SK-N-SH (cell line): ENCODE results near the gene SLC8A1. TPM values are rescaled to one million over a fixed set of nuclear protein-coding genes. Genes with fewer than 3 reads are reported as not detected.

ENCODE experiments used
- CTCF ChIA-PET: fragments of 300-600, 350-600 bp; formaldehyde crosslinking; extraction: SDS; loops from one replicate; lab custom pipeline; 2021; lab: Yijun Ruan, JAX
- POLR2A ChIA-PET: fragments of 350-600 bp; sonication (Branson Sonifier 250); formaldehyde crosslinking; extraction: SDS; loops from one replicate; lab custom pipeline; 2020; ENCODE audit warnings: antibody characterized with exemption, inconsistent platforms; lab: Yijun Ruan, JAX
- DNase-seq: peaks from one replicate; pipeline ENCODE4 v3.0.0; 2012
- H2AFZ ChIP-seq: fragments of 200-600 bp; sonication (generic); 2 replicates; pipeline ENCODE4 v1.8.1; 2016; ENCODE audit warnings: antibody characterized with exemption, mild to moderate bottlenecking, low read depth
- H3F3A ChIP-seq: fragments of 200-600 bp; sonication (generic); replicated peaks from 2 replicates; pipeline ENCODE3; 2016; ENCODE audit warnings: antibody characterized with exemption, mild to moderate bottlenecking; ENCODE audit not compliant: insufficient read depth
- H3K27ac ChIP-seq, 2 experiments: fragments of 200-500 bp in 1 of 2; fragments of 200-600 bp in 1 of 2; sonication (Bioruptor generic) in 1 of 2; sonication (generic), shearing (Covaris generic) in 1 of 2; 2 replicates each; pipeline versions ENCODE4 v1.5.1 to v1.6.1; 2014 to 2016; ENCODE audit warnings: low read depth in 2 of 2, inconsistent platforms in 1 of 2, low read length in 1 of 2, mild to moderate bottlenecking in 1 of 2, mixed read lengths in 1 of 2
- H3K27me3 ChIP-seq: fragments of 200-600 bp; sonication (generic), shearing (Covaris generic); 2 replicates; pipeline ENCODE4 v1.6.1; 2016; ENCODE audit warnings: mixed run types; ENCODE audit not compliant: insufficient read depth
- H3K36me3 ChIP-seq, 2 experiments: fragments of 200-500 bp in 1 of 2; fragments of 200-600 bp in 1 of 2; sonication (Bioruptor generic) in 1 of 2; sonication (generic) in 1 of 2; replicated peaks in 1 of 2; 2 replicates each; pipeline versions ENCODE3 to v1.5.1; 2014 to 2016; ENCODE audit warnings: low read length in 1 of 2, mild to moderate bottlenecking in 1 of 2; ENCODE audit not compliant: insufficient read depth in 2 of 2, control insufficient read depth in 1 of 2
- H3K4me1 ChIP-seq, 2 experiments: fragments of 200-500 bp in 1 of 2; fragments of 200-600 bp in 1 of 2; sonication (Bioruptor generic) in 1 of 2; sonication (generic), shearing (Covaris generic) in 1 of 2; 2 replicates each; pipeline versions ENCODE4 v1.5.1 to v1.6.1; 2014 to 2016; ENCODE audit warnings: low read depth in 1 of 2, low read length in 1 of 2, mixed run types in 1 of 2; ENCODE audit not compliant: insufficient read depth in 2 of 2, control insufficient read depth in 1 of 2
- H3K4me2 ChIP-seq: fragments of 200-600 bp; sonication (generic), shearing (Covaris generic); 2 replicates; pipeline ENCODE4 v1.6.1; 2017; ENCODE audit warnings: mixed run types
- H3K4me3 ChIP-seq, 2 experiments: fragments of 200-500 bp in 1 of 2; fragments of 200-600 bp in 1 of 2; sonication (Bioruptor generic) in 1 of 2; sonication (generic), shearing (Covaris generic) in 1 of 2; 2 replicates each; pipeline versions ENCODE4 v1.5.1 to v1.8.1; 2014 to 2016; ENCODE audit warnings: low read depth in 2 of 2, inconsistent platforms in 1 of 2, low read length in 1 of 2, mild to moderate bottlenecking in 1 of 2, mixed read lengths in 1 of 2, moderate library complexity in 1 of 2
- H3K79me2 ChIP-seq: fragments of 200-600 bp; sonication (generic); 2 replicates; pipeline ENCODE4 v1.8.1; 2017; ENCODE audit warnings: mild to moderate bottlenecking; ENCODE audit not compliant: insufficient read depth
- H3K9ac ChIP-seq: fragments of 200-600 bp; sonication (generic); 2 replicates; pipeline ENCODE4 v1.6.1; 2017; ENCODE audit warnings: mixed run types
- H3K9me2 ChIP-seq: fragments of 200-600 bp; sonication (generic); 2 replicates; pipeline ENCODE4 v1.6.1; 2017; ENCODE audit warnings: mixed run types
- H3K9me3 ChIP-seq: fragments of 200-600 bp; sonication (generic); 2 replicates; pipeline ENCODE4 v1.6.1; 2017; ENCODE audit warnings: mixed run types, mild to moderate bottlenecking, moderate library complexity
- H4K20me1 ChIP-seq: fragments of 200-600 bp; sonication (generic); 2 replicates; pipeline ENCODE4 v1.6.1; 2017; ENCODE audit warnings: mild to moderate bottlenecking, mixed run types; ENCODE audit not compliant: insufficient read depth
- CTCF ChIP-seq: fragments of 200-600 bp; sonication (generic); IDR thresholded peaks from 2 replicates; pipeline ENCODE4 v1.6.1; 2017; ENCODE audit warnings: antibody characterized with exemption, mild to moderate bottlenecking, moderate library complexity
- FOXJ3 ChIP-seq: sonication (generic); formaldehyde crosslinking; IDR thresholded peaks from 2 replicates; pipeline ENCODE4 v1.5.1; 2020; ENCODE audit warnings: mild to moderate bottlenecking, missing genetic modification reagents
- GATA2 ChIP-seq: sonication (generic); formaldehyde crosslinking; IDR thresholded peaks from 2 replicates; pipeline ENCODE4 v1.5.0; 2020; ENCODE audit warnings: mild to moderate bottlenecking, missing genetic modification reagents
- MXI1 ChIP-seq: IDR thresholded peaks from 2 replicates; pipeline ENCODE4 v1.6.1; 2012; ENCODE audit warnings: mild to moderate bottlenecking, low read depth, low read length, improper control_type of control experiment
- NFIC ChIP-seq: IDR thresholded peaks from 2 replicates; pipeline ENCODE4 v1.4.0; 2012; ENCODE audit warnings: borderline replicate concordance
- NRF1 ChIP-seq: IDR thresholded peaks from 2 replicates; pipeline ENCODE4 v1.6.1; 2012; ENCODE audit warnings: low read depth, mild to moderate bottlenecking, low read length
- RCOR1 ChIP-seq: fragments of 150-350 bp; IDR thresholded peaks from 2 replicates; pipeline ENCODE4 v1.6.1; 2017; ENCODE audit warnings: antibody characterized with exemption, low read length
- RFX5 ChIP-seq: IDR thresholded peaks from 2 replicates; pipeline ENCODE4 v1.6.1; 2012; ENCODE audit warnings: mild to moderate bottlenecking, improper control_type of control experiment, low read length
- SIN3A ChIP-seq: IDR thresholded peaks from 2 replicates; pipeline ENCODE4 v1.6.1; 2012; ENCODE audit warnings: low read depth, mild to moderate bottlenecking, low read length, moderate library complexity, borderline replicate concordance
- TCF12 ChIP-seq: IDR thresholded peaks from 2 replicates; pipeline ENCODE4 v1.4.0; 2012
- TEAD4 ChIP-seq: IDR thresholded peaks from 2 replicates; pipeline ENCODE4 v1.4.0; 2012; ENCODE audit warnings: mild to moderate bottlenecking, borderline replicate concordance; ENCODE audit not compliant: insufficient read depth
- WGBS: methylation state at CpG from one replicate; pipeline ENCODE4 v1.1.6; 2017; ENCODE audit warnings: low lambda C conversion rate; 5-methylcytosine and 5-hydroxymethylcytosine counted together
- polyA plus RNA-seq, 3 experiments: library from polyadenylated mRNA; depleted of rRNA; stranded (reverse); fragments of >200 nt; gene quantifications; 2 replicates each; pipeline ENCODE4 v1.2.3, GENCODE V29; 2012
- TF ChIP-seq, protein P1 (sequence below): fragments of 150-350 bp; IDR thresholded peaks from 2 replicates; pipeline ENCODE4 v1.6.1; 2016; ENCODE audit warnings: mild to moderate bottlenecking, low read depth, low read length
- TF ChIP-seq, protein P2 (sequence below): IDR thresholded peaks from 2 replicates; pipeline ENCODE4 v1.4.0; 2012; ENCODE audit warnings: low read depth, borderline replicate concordance
- TF ChIP-seq, protein P3 (sequence below): fragments of 150-350 bp; IDR thresholded peaks from 2 replicates; pipeline ENCODE4 v1.6.1; 2017; ENCODE audit warnings: antibody characterized with exemption, low read length, low read depth, borderline replicate concordance

Gene SLC8A1
- polyA plus RNA-seq, 1 of the 3 experiments (the other 2 are of a cell fraction): 3.2 TPM

DNA sequence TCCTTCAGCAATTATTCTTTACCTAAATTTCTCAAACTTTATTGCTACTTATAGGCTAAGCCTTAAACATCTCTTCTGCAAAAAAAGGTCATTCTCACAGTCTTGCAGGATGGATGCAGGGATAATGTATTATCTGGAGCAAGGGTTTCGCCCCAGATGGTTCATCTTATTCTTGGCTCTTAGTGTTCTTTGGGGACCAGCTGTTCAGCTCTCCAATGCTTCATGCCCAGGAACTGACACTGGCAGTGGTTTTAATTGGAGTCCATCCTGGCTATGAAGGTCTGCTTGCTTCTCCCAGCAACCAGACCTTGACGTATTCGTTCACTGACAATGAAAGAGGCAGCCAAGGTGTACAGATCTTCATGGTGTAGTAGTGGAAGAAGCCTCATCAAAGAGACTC, 331.9 kb downstream of the SLC8A1 start:
- POLR2A ChIA-PET: no interaction called here
- TF ChIP-seq, protein P1, sequence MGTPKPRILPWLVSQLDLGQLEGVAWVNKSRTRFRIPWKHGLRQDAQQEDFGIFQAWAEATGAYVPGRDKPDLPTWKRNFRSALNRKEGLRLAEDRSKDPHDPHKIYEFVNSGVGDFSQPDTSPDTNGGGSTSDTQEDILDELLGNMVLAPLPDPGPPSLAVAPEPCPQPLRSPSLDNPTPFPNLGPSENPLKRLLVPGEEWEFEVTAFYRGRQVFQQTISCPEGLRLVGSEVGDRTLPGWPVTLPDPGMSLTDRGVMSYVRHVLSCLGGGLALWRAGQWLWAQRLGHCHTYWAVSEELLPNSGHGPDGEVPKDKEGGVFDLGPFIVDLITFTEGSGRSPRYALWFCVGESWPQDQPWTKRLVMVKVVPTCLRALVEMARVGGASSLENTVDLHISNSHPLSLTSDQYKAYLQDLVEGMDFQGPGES: no peak
- TF ChIP-seq FOXJ3: no peak
- TF ChIP-seq TCF12: no peak
- TF ChIP-seq NFIC: no peak
- TF ChIP-seq RFX5: no peak
- no peak for TF ChIP-seq TEAD4
- TF ChIP-seq, protein P2, sequence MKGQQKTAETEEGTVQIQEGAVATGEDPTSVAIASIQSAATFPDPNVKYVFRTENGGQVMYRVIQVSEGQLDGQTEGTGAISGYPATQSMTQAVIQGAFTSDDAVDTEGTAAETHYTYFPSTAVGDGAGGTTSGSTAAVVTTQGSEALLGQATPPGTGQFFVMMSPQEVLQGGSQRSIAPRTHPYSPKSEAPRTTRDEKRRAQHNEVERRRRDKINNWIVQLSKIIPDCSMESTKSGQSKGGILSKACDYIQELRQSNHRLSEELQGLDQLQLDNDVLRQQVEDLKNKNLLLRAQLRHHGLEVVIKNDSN: no peak
- TF ChIP-seq CTCF: no peak
- TF ChIP-seq NRF1: no peak
- TF ChIP-seq, protein P3, sequence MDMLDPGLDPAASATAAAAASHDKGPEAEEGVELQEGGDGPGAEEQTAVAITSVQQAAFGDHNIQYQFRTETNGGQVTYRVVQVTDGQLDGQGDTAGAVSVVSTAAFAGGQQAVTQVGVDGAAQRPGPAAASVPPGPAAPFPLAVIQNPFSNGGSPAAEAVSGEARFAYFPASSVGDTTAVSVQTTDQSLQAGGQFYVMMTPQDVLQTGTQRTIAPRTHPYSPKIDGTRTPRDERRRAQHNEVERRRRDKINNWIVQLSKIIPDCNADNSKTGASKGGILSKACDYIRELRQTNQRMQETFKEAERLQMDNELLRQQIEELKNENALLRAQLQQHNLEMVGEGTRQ: no peak
- TF ChIP-seq SIN3A: no peak
- TF ChIP-seq RCOR1: no peak
- TF ChIP-seq MXI1: no peak
- TF ChIP-seq GATA2 (CRISPR knock-in tag): no peak
- WGBS: 77% methylated on average over 3 of the region's 3 CpGs

More for the DNA sequence above, 331.9 kb downstream of the SLC8A1 start:
- H3K9me3 ChIP-seq: no peaks in the 10 kb centered on the region
- H3K36me3 ChIP-seq: no peaks in the 10 kb centered on the region
- no peak for DNase-seq
- H3K79me2 ChIP-seq: no peaks in the 10 kb centered on the region
- peaks cover 10% of the 10 kb centered on the region for H3F3A ChIP-seq
- CTCF ChIA-PET: no interaction called here
- H2AFZ ChIP-seq: no peak overlapping the region
- H3K27me3 ChIP-seq: no peaks in the 10 kb centered on the region
- H3K4me3 ChIP-seq: no peak overlapping the region
- no peak overlapping the region for H3K4me2 ChIP-seq
- peaks cover 0 to 20% of the 10 kb centered on the region in 2 experiments; a peak in 3 of 4 replicates for H3K4me1 ChIP-seq
- no peaks in the 10 kb centered on the region for H3K9me2 ChIP-seq
- no peaks in the 10 kb centered on the region for H4K20me1 ChIP-seq
- H3K27ac ChIP-seq: no peak overlapping the region
- no peak overlapping the region for H3K9ac ChIP-seq
